ENCODE results near the gene LRRC53. TPM values are rescaled to one million over a fixed set of nuclear protein-coding genes. Genes with fewer than 3 reads are reported as not detected.

The LRRC53 gene
- polyA plus RNA-seq, 1 of the 3 experiments (the other 2 are of a cell fraction): not detected

DNA sequence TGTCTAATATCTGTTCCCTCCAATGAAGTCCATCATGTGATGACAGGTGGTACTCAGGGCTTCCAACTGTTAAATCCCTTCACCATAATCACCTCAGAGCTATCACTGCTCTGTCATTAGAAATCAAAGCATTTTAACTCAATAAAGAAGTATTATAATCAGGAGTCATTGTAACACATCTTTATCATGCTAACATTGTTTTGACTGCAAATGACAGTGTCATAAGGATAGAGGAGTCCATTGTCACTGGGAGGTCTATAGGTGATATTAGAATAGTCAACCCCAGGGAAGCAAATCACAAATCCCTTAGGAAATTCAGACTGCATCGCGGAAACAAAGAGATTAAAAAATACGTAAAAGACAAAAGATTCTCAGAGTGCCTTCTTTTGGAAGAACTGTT lies 30.8 kb downstream of the LRRC53 start:
- no peaks in the 10 kb centered on the region for H3K36me3 ChIP-seq (replicated peaks in 1 of 2; ENCODE audit: control insufficient read depth in 1 of 2, insufficient read depth in 2 of 2, low read length in 1 of 2)
- no peak for DNase-seq
- no peak overlapping the region for H2AFZ ChIP-seq (ENCODE audit: low read depth)
- no peaks in the 10 kb centered on the region for H3F3A ChIP-seq (replicated peaks; ENCODE audit: insufficient read depth)
- H3K9ac ChIP-seq: no peak overlapping the region
- no peak overlapping the region for H3K27ac ChIP-seq (ENCODE audit: low read depth in 2 of 2, low read length in 1 of 2)
- no peaks in the 10 kb centered on the region for H3K9me3 ChIP-seq
- no peak overlapping the region for H3K4me2 ChIP-seq
- no peaks in the 10 kb centered on the region for H3K27me3 ChIP-seq (ENCODE audit: insufficient read depth)
- no peak for TF ChIP-seq TAF1 (IDR thresholded peaks at IDR 0.05; ENCODE audit: borderline replicate concordance, low read depth, low read length)
- TF ChIP-seq, protein P1, sequence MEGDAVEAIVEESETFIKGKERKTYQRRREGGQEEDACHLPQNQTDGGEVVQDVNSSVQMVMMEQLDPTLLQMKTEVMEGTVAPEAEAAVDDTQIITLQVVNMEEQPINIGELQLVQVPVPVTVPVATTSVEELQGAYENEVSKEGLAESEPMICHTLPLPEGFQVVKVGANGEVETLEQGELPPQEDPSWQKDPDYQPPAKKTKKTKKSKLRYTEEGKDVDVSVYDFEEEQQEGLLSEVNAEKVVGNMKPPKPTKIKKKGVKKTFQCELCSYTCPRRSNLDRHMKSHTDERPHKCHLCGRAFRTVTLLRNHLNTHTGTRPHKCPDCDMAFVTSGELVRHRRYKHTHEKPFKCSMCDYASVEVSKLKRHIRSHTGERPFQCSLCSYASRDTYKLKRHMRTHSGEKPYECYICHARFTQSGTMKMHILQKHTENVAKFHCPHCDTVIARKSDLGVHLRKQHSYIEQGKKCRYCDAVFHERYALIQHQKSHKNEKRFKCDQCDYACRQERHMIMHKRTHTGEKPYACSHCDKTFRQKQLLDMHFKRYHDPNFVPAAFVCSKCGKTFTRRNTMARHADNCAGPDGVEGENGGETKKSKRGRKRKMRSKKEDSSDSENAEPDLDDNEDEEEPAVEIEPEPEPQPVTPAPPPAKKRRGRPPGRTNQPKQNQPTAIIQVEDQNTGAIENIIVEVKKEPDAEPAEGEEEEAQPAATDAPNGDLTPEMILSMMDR (IDR thresholded peaks at IDR 0.05): no peak
- 82% methylated on average over 3 of the region's 3 CpGs for WGBS (ENCODE audit: low lambda C conversion rate)
- H3K79me2 ChIP-seq (ENCODE audit: insufficient read depth): no peaks in the 10 kb centered on the region
- POLR2A ChIA-PET: no interaction called here
- H3K4me1 ChIP-seq (ENCODE audit: control insufficient read depth in 1 of 2, insufficient read depth in 2 of 2, low read depth in 1 of 2, low read length in 1 of 2): no peaks in the 10 kb centered on the region; a peak in 1 of 4 replicates
- H3K9me2 ChIP-seq: no peaks in the 10 kb centered on the region
- no peak overlapping the region for H3K4me3 ChIP-seq (ENCODE audit: low read depth in 2 of 2, low read length in 1 of 2)
- CTCF ChIA-PET: interaction anchor here (1.5 to 4.8 kb wide), 3 partner anchors 13 to 208 kb away, joined by 3 to 28 read pairs (median 18); no protein-coding TSS in a partner anchor
- H4K20me1 ChIP-seq (ENCODE audit: insufficient read depth): no peaks in the 10 kb centered on the region

DNA sequence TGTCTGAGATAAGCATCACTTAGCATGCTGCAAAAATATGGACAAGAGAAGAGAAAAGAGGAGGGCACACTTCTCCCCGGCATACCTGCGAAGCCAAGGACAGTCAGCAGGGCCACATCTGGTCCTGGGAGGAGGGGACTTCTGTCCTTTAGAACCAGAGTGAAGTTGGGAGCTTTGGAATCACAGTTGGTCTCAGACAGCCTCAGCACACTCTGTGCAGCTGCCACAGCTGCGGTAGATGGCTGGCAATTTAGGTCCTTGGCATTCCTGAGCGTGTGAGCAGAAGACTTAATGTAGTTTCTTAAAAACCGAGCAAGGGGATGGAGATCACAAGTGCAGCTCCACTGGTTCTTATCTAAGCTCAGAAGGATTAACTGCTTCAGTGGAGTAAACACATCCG lies 32.3 kb downstream of the LRRC53 start:
- no peak for DNase-seq
- TF ChIP-seq FOXJ3 (CRISPR knock-in tag; IDR thresholded peaks at IDR 0.05) (no peak), ELF1 (IDR thresholded peaks at IDR 0.05) (no peak), RAD21 (IDR thresholded peaks at IDR 0.05; ENCODE audit: low read length) (no peak), SMC3 (IDR thresholded peaks at IDR 0.05; ENCODE audit: low read depth, low read length) (no peak), MEF2A (IDR thresholded peaks at IDR 0.05; ENCODE audit: borderline replicate concordance, low read depth) (no peak), EP300 (IDR thresholded peaks at IDR 0.05; ENCODE audit: borderline replicate concordance in 1 of 2, low read depth in 1 of 2, low read length in 1 of 2) (no peak), POLR2AphosphoS5 (IDR thresholded peaks at IDR 0.05; ENCODE audit: low read depth, low read length) (no peak), CHD2 (IDR thresholded peaks at IDR 0.05; ENCODE audit: low read length, partially characterized antibody) (no peak), YY1 (IDR thresholded peaks at IDR 0.05; ENCODE audit: low read depth) (no peak), GABPA (IDR thresholded peaks at IDR 0.05; ENCODE audit: low read depth) (no peak), FOSL2 (IDR thresholded peaks at IDR 0.05; ENCODE audit: borderline replicate concordance, low read depth) (no peak), TAF1 (IDR thresholded peaks at IDR 0.05; ENCODE audit: borderline replicate concordance, low read depth, low read length) (no peak), TCF12 (IDR thresholded peaks at IDR 0.05) (no peak), RCOR1 (IDR thresholded peaks at IDR 0.05; ENCODE audit: low read length) (no peak), USF1 (IDR thresholded peaks at IDR 0.05; ENCODE audit: borderline replicate concordance, low read depth) (no peak)
- TF ChIP-seq, protein P1 (IDR thresholded peaks at IDR 0.05): no peak
- TF ChIP-seq, protein P2, sequence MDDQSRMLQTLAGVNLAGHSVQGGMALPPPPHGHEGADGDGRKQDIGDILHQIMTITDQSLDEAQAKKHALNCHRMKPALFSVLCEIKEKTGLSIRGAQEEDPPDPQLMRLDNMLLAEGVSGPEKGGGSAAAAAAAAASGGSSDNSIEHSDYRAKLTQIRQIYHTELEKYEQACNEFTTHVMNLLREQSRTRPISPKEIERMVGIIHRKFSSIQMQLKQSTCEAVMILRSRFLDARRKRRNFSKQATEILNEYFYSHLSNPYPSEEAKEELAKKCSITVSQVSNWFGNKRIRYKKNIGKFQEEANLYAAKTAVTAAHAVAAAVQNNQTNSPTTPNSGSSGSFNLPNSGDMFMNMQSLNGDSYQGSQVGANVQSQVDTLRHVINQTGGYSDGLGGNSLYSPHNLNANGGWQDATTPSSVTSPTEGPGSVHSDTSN (IDR thresholded peaks at IDR 0.05): no peak

More for the DNA sequence above, 32.3 kb downstream of the LRRC53 start:
- Histone ChIP-seq H3K27me3 (ENCODE audit: insufficient read depth) (no peaks in the 10 kb centered on the region), H4K20me1 (ENCODE audit: insufficient read depth) (no peaks in the 10 kb centered on the region), H3F3A (replicated peaks; ENCODE audit: insufficient read depth) (no peaks in the 10 kb centered on the region), H3K4me3 (ENCODE audit: low read depth in 2 of 2, low read length in 1 of 2) (no peak overlapping the region), H3K79me2 (ENCODE audit: insufficient read depth) (no peaks in the 10 kb centered on the region), H3K9ac (no peak overlapping the region), H3K9me2 (no peaks in the 10 kb centered on the region), H3K4me1 (ENCODE audit: control insufficient read depth in 1 of 2, insufficient read depth in 2 of 2, low read depth in 1 of 2, low read length in 1 of 2) (no peaks in the 10 kb centered on the region; a peak in 1 of 4 replicates), H3K27ac (ENCODE audit: low read depth in 2 of 2, low read length in 1 of 2) (no peak overlapping the region), H3K4me2 (no peak overlapping the region), H3K36me3 (replicated peaks in 1 of 2; ENCODE audit: control insufficient read depth in 1 of 2, insufficient read depth in 2 of 2, low read length in 1 of 2) (no peaks in the 10 kb centered on the region), H3K9me3 (no peaks in the 10 kb centered on the region), H2AFZ (ENCODE audit: low read depth) (no peak overlapping the region)
- POLR2A ChIA-PET: no interaction called here
- WGBS (ENCODE audit: low lambda C conversion rate): 47% methylated on average over 4 of the region's 6 CpGs
- CTCF ChIA-PET: interaction anchor here (1.0 to 4.8 kb wide), 3 partner anchors 11 to 209 kb away, joined by 3 to 28 read pairs (median 7); no protein-coding TSS in a partner anchor
